ENCODE results near the gene STT3B. TPM values are rescaled to one million over a fixed set of nuclear protein-coding genes. Genes with fewer than 3 reads are reported as not detected.

The STT3B gene
- total RNA-seq, 1 donor from 2014 or later: 140 TPM

GRCh38 chr3:31568649-31569048, 35.9 kb downstream of the STT3B start:
- DNase-seq (ENCODE audit: low spot score): no peak
- no peaks in the 10 kb centered on the region for H3K9me3 Mint-ChIP-seq
- H3K36me3 Mint-ChIP-seq (ENCODE audit: low read depth): peaks cover 6% of the 10 kb centered on the region
- no peak overlapping the region for H3K27ac Mint-ChIP-seq
- peaks cover 60% of the 10 kb centered on the region for H3K4me1 Mint-ChIP-seq (ENCODE audit: low read depth)
- no peaks in the 10 kb centered on the region for H3K27me3 Mint-ChIP-seq (ENCODE audit: insufficient read depth)
- intact Hi-C loops (cut with micrococcal nuclease): no loop called here
- no peak overlapping the region for H3K4me3 Mint-ChIP-seq

DNA sequence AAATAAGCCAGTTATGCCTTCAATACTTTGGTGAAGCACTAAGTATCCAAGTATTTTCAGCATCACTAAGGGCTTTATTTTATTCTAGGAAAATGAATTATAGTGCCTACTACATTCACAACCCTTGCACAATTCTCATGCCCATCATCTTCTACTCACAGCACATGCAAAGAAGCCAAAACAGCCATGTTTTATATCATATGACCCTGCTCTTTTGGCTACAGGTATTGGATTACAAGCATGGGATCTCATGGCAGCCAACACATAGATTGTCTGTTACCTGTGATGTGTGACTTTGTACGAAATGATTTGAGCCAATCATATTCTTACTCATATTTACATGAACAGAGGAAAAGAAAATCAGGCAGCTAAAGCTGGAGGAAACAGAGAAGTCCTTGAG, 38.6 kb downstream of the STT3B start:
- intact Hi-C loops (cut with micrococcal nuclease): no loop called here
- Mint-ChIP-seq H3K9me3 (no peaks in the 10 kb centered on the region), H3K27me3 (ENCODE audit: insufficient read depth) (no peaks in the 10 kb centered on the region), H3K4me3 (no peak overlapping the region), H3K36me3 (ENCODE audit: low read depth) (peaks cover 10% of the 10 kb centered on the region), H3K4me1 (ENCODE audit: low read depth) (peaks cover 64% of the 10 kb centered on the region), H3K27ac (no peak overlapping the region)
- no peak for DNase-seq (ENCODE audit: low spot score)

GRCh38 chr3:31572236-31573004, 39.7 kb downstream of the STT3B start:
- Mint-ChIP-seq H3K27ac (no peak overlapping the region), H3K4me1 (ENCODE audit: low read depth) (peaks cover 60% of the 10 kb centered on the region)
- intact Hi-C loops (cut with micrococcal nuclease): no loop called here

GRCh38 chr3:31573036-31573779, 40.5 kb downstream of the STT3B start:
- Mint-ChIP-seq H3K4me1 (ENCODE audit: low read depth) (peaks cover 63% of the 10 kb centered on the region), H3K9me3 (no peaks in the 10 kb centered on the region), H3K4me3 (no peak overlapping the region), H3K27ac (no peak overlapping the region), H3K27me3 (ENCODE audit: insufficient read depth) (no peaks in the 10 kb centered on the region), H3K36me3 (ENCODE audit: low read depth) (peaks cover 14% of the 10 kb centered on the region)
- intact Hi-C loops (cut with micrococcal nuclease): no loop called here
- no peak for DNase-seq (ENCODE audit: low spot score)

More at GRCh38 chr3:31572236-31573004, 39.7 kb downstream of the STT3B start:
- Mint-ChIP-seq H3K27me3 (ENCODE audit: insufficient read depth) (no peaks in the 10 kb centered on the region), H3K9me3 (no peaks in the 10 kb centered on the region), H3K4me3 (no peak overlapping the region), H3K36me3 (ENCODE audit: low read depth) (peaks cover 10% of the 10 kb centered on the region)
- no peak for DNase-seq (ENCODE audit: low spot score)

GRCh38 chr3:31575448-31575847, 42.7 kb downstream of the STT3B start:
- no peak for DNase-seq (ENCODE audit: low spot score)
- H3K36me3 Mint-ChIP-seq (ENCODE audit: low read depth): peaks cover 25% of the 10 kb centered on the region
- H3K27ac Mint-ChIP-seq: peak overlapping the region; percentile 59
- intact Hi-C loops (cut with micrococcal nuclease): loop anchor here (2.0 kb wide), 1 partner anchor 15 kb away; no protein-coding TSS in a partner anchor
- no peaks in the 10 kb centered on the region for H3K27me3 Mint-ChIP-seq (ENCODE audit: insufficient read depth)
- no peaks in the 10 kb centered on the region for H3K9me3 Mint-ChIP-seq
- H3K4me3 Mint-ChIP-seq: no peak overlapping the region
- H3K4me1 Mint-ChIP-seq (ENCODE audit: low read depth): peaks cover 65% of the 10 kb centered on the region

DNA sequence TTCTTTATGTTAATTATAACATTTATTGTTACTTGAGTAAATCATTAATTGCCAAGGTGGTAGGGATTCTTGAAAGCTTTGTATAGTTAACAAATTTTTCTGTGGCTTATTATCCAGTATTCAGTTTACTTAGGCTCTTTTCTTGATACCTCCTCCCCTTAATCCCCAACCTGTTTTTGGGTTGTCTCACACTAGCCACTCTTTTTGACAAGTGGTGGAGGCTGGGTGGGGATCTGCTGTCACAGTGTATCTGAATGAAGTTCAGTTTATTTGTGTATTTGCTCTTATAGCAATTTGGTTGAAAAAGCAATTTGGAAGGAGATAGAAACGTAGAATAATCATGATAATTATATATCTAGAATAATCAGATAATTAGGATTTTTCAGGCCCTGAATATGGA, 43.8 kb downstream of the STT3B start:
- Mint-ChIP-seq H3K4me1 (ENCODE audit: low read depth) (peaks cover 56% of the 10 kb centered on the region), H3K27me3 (ENCODE audit: insufficient read depth) (no peaks in the 10 kb centered on the region), H3K27ac (no peak overlapping the region), H3K9me3 (no peaks in the 10 kb centered on the region), H3K36me3 (ENCODE audit: low read depth) (peaks cover 27% of the 10 kb centered on the region), H3K4me3 (no peak overlapping the region)
- DNase-seq (ENCODE audit: low spot score): no peak
- intact Hi-C loops (cut with micrococcal nuclease): no loop called here

GRCh38 chr3:31577232-31577631, 44.5 kb downstream of the STT3B start:
- peaks cover 33% of the 10 kb centered on the region for H3K36me3 Mint-ChIP-seq (ENCODE audit: low read depth)
- H3K4me3 Mint-ChIP-seq: no peak overlapping the region
- H3K27ac Mint-ChIP-seq: no peak overlapping the region
- H3K9me3 Mint-ChIP-seq: no peaks in the 10 kb centered on the region
- H3K27me3 Mint-ChIP-seq (ENCODE audit: insufficient read depth): no peaks in the 10 kb centered on the region
- H3K4me1 Mint-ChIP-seq (ENCODE audit: low read depth): peaks cover 62% of the 10 kb centered on the region
- intact Hi-C loops (cut with micrococcal nuclease): no loop called here
- no peak for DNase-seq (ENCODE audit: low spot score)

DNA sequence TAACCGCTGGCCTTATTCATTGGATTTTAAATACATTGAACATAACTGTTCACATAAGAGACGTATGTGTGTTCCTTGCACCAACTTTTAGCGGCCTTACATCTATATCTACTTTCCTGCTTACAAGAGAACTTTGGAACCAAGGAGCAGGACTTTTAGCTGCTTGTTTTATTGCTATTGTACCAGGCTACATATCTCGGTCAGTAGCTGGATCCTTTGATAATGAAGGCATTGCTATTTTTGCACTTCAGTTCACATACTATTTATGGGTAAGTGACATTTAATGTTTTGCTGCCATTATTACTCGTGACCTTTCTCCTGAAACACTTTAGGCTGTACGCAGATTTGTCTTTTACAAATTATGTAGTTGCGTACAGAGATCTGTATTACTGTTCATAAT, 47.1 kb downstream of the STT3B start:
- H3K27me3 Mint-ChIP-seq (ENCODE audit: insufficient read depth): no peaks in the 10 kb centered on the region
- H3K4me1 Mint-ChIP-seq (ENCODE audit: low read depth): peaks cover 71% of the 10 kb centered on the region
- DNase-seq (ENCODE audit: low spot score): no peak
- no peak overlapping the region for H3K4me3 Mint-ChIP-seq
- H3K9me3 Mint-ChIP-seq: peaks cover 12% of the 10 kb centered on the region
- H3K36me3 Mint-ChIP-seq (ENCODE audit: low read depth): peaks cover 47% of the 10 kb centered on the region
- intact Hi-C loops (cut with micrococcal nuclease): no loop called here
- H3K27ac Mint-ChIP-seq: no peak overlapping the region

DNA sequence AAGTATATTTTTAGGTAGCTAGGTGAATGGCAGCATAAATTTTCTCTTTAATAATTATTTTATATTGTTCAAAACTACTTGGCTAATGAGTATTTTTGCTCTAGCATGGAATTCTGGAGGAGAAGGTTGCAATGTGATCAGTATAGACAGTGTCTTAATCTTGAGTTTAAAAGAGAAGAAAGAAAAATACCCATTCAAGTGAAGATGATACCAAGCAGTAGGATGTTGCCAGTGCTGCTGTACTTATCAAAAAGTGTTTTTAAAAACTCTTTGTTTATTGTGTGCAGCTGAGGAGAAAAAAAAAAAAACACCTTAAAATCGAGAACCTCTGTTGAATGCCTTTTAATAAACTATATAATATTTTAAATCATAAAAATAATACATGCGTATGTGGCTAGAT, 47.9 kb downstream of the STT3B start:
- H3K4me3 Mint-ChIP-seq: no peak overlapping the region
- peaks cover 15% of the 10 kb centered on the region for H3K9me3 Mint-ChIP-seq
- peaks cover 46% of the 10 kb centered on the region for H3K36me3 Mint-ChIP-seq (ENCODE audit: low read depth)
- no peaks in the 10 kb centered on the region for H3K27me3 Mint-ChIP-seq (ENCODE audit: insufficient read depth)
- intact Hi-C loops (cut with micrococcal nuclease): no loop called here
- no peak for DNase-seq (ENCODE audit: low spot score)
- H3K27ac Mint-ChIP-seq: no peak overlapping the region
- H3K4me1 Mint-ChIP-seq (ENCODE audit: low read depth): peaks cover 63% of the 10 kb centered on the region

DNA sequence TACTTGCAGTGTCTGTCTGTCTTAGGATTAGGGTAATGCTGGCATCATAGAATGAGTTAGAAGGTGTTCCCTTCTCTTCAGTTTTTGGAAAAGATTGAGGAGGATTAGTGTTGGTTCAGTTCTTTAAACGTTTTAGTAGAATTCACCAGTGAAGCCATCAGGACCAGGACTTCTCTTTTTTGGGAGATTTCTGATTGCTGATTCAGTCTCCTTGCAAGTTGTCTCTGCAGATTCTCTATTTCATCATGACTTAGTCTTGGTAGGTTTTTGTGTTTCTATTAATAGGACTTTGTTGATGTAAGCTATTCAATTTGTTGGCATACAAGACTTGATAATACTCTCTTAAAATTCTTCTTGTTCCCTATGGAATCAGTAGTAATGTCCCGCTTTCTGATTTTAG, 48.9 kb downstream of the STT3B start:
- intact Hi-C loops (cut with micrococcal nuclease): no loop called here
- H3K36me3 Mint-ChIP-seq (ENCODE audit: low read depth): peaks cover 55% of the 10 kb centered on the region
- H3K27me3 Mint-ChIP-seq (ENCODE audit: insufficient read depth): no peaks in the 10 kb centered on the region
- H3K27ac Mint-ChIP-seq: no peak overlapping the region
- peaks cover 26% of the 10 kb centered on the region for H3K9me3 Mint-ChIP-seq
- no peak for DNase-seq (ENCODE audit: low spot score)
- H3K4me1 Mint-ChIP-seq (ENCODE audit: low read depth): peaks cover 60% of the 10 kb centered on the region
- H3K4me3 Mint-ChIP-seq: no peak overlapping the region

GRCh38 chr3:31589228-31589627, 56.5 kb downstream of the STT3B start:
- Mint-ChIP-seq H3K4me3 (no peak overlapping the region), H3K4me1 (ENCODE audit: low read depth) (peaks cover 49% of the 10 kb centered on the region), H3K27me3 (ENCODE audit: insufficient read depth) (no peaks in the 10 kb centered on the region), H3K9me3 (peaks cover 55% of the 10 kb centered on the region), H3K36me3 (ENCODE audit: low read depth) (peaks cover 79% of the 10 kb centered on the region), H3K27ac (no peak overlapping the region)
- intact Hi-C loops (cut with micrococcal nuclease): no loop called here
- no peak for DNase-seq (ENCODE audit: low spot score)

DNA sequence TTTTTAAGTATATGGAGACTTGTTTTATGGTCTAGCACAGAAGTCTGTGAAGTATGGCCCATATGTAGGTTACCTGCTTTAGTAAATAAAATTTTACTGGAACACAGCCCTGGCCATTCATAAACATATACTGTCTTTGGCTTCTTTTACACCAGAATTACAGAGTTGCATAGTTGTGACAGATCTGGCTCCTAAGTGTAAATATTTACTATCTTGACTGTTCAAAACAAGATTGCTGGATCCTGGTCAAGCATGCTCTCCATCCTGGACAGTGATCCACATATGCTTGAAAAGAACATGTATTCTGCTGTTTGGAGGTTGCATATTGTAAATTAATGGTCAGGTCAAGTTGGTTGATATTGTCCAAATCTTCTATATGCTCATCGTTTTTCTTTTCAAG, 57.9 kb downstream of the STT3B start:
- Mint-ChIP-seq H3K27ac (no peak overlapping the region), H3K9me3 (peaks cover 50% of the 10 kb centered on the region), H3K27me3 (ENCODE audit: insufficient read depth) (no peaks in the 10 kb centered on the region), H3K36me3 (ENCODE audit: low read depth) (peaks cover 87% of the 10 kb centered on the region), H3K4me1 (ENCODE audit: low read depth) (peaks cover 60% of the 10 kb centered on the region), H3K4me3 (no peak overlapping the region)
- no peak for DNase-seq (ENCODE audit: low spot score)
- intact Hi-C loops (cut with micrococcal nuclease): loop anchor here (5.0 kb wide), 1 partner anchor 38 kb away; no protein-coding TSS in a partner anchor

DNA sequence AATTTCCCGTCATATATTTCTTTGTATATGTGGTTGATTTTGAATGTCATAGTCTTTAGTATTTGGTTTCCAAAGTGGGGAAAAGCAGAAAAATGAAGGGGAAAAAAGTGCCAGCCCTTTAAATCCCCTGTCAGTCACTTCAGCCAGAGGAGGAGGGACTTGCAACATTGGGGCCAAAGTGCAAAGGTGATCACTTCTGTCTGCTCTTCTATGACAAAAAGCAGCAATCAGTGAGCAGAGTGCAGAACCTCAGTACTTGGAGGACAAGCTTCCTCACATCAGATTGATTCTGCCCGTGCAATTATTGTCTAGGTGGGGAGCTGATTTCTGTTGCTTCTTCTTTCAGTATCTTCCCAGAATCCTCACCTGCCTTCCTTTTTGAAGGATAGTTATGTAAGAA, 60.0 kb downstream of the STT3B start:
- no peak overlapping the region for H3K4me3 Mint-ChIP-seq
- peaks cover 38% of the 10 kb centered on the region for H3K9me3 Mint-ChIP-seq
- no peak for DNase-seq (ENCODE audit: low spot score)
- peaks cover 60% of the 10 kb centered on the region for H3K4me1 Mint-ChIP-seq (ENCODE audit: low read depth)
- H3K36me3 Mint-ChIP-seq (ENCODE audit: low read depth): peaks cover 76% of the 10 kb centered on the region
- H3K27me3 Mint-ChIP-seq (ENCODE audit: insufficient read depth): no peaks in the 10 kb centered on the region
- intact Hi-C loops (cut with micrococcal nuclease): loop anchor here (5.0 kb wide), 1 partner anchor 40 kb away; no protein-coding TSS in a partner anchor
- peak overlapping the region; percentile 74 for H3K27ac Mint-ChIP-seq
